IPS DF 4.7 (cell line): Measurements from ENCODE around the gene ZNF814.
"Not testable (repeated sequence)": the region's sequence is repeated elsewhere in the genome, so short reads cannot be mapped to it uniquely, and the experiment has no call there.

ENCODE experiments used
- DNase-seq: peaks from one replicate; pipeline ENCODE4 v3.0.0-alpha.2; 2013; ENCODE audit warnings: low spot score; ENCODE audit errors: extremely low read depth

Gene ZNF814

GRCh38 chr19:57862351-57862750, 26.5 kb downstream of the ZNF814 start:
- DNase-seq: not testable (repeated sequence)

- not testable (repeated sequence) for DNase-seq
Observed at GRCh38 chr19:57854117-57854516, 34.7 kb downstream of the ZNF814 start.

- not testable (repeated sequence) for DNase-seq
Observed at GRCh38 chr19:57851812-57852603, 36.8 kb downstream of the ZNF814 start.

GRCh38 chr19:57850553-57851017, 38.3 kb downstream of the ZNF814 start:
- no peak for DNase-seq

GRCh38 chr19:57849666-57850473, 39.0 kb downstream of the ZNF814 start, which contains the start of gene ZNF587:
Gene ZNF587 (plus strand): TSS chr19:57849859. CDS start chr19:57850039, 180 bp downstream.
- peak; percentile 72 for DNase-seq

GRCh38 chr19:57849162-57849665, 39.6 kb downstream of the ZNF814 start:
- not testable (repeated sequence) for DNase-seq

GRCh38 chr19:57847164-57847563, 41.7 kb downstream of the ZNF814 start:
- DNase-seq: not testable (repeated sequence)

GRCh38 chr19:57841122-57841763, 47.6 kb downstream of the ZNF814 start:
- DNase-seq: no peak

GRCh38 chr19:57838622-57839191, 50.1 kb downstream of the ZNF814 start:
- not testable (repeated sequence) for DNase-seq

GRCh38 chr19:57836991-57837390, 51.8 kb downstream of the ZNF814 start:
- DNase-seq: not testable (repeated sequence)

GRCh38 chr19:57830071-57830602, 58.7 kb downstream of the ZNF814 start, which contains the start of gene ZNF587B:
Gene ZNF587B (plus strand): TSS chr19:57830299. CDS start chr19:57830529, 230 bp downstream.
- DNase-seq: peak; percentile 96

GRCh38 chr19:57829316-57829715, 59.5 kb downstream of the ZNF814 start:
- DNase-seq: no peak

GRCh38 chr19:57825511-57825910, 63.3 kb downstream of the ZNF814 start:
- DNase-seq: no peak

GRCh38 chr19:57823608-57824007, 65.2 kb downstream of the ZNF814 start:
- not testable (repeated sequence) for DNase-seq

GRCh38 chr19:57823155-57823554, 65.7 kb downstream of the ZNF814 start:
- not testable (repeated sequence) for DNase-seq

- DNase-seq: not testable (repeated sequence)
Observed at GRCh38 chr19:57821501-57821900, 67.3 kb downstream of the ZNF814 start.

GRCh38 chr19:57821095-57821494, 67.7 kb downstream of the ZNF814 start:
- not testable (repeated sequence) for DNase-seq

GRCh38 chr19:57820599-57820998, 68.2 kb downstream of the ZNF814 start:
- no peak for DNase-seq

- no peak for DNase-seq
Observed at GRCh38 chr19:57819475-57820148, 69.2 kb downstream of the ZNF814 start.

GRCh38 chr19:57818378-57818777, 70.5 kb downstream of the ZNF814 start:
- DNase-seq: no peak
